Neural cell (in vitro differentiated cells): ENCODE measurements around the gene CARD16. TPM values are rescaled to one million over a fixed set of nuclear protein-coding genes. Genes with fewer than 3 reads are reported as not detected.

Source experiments
- H2AFZ ChIP-seq: fragments of 200-600, 300-800 bp; sonication (generic), shearing (Covaris generic); 2 replicates; pipeline ENCODE4 v1.6.0; 2014; ENCODE audit warnings: low read depth, mild to moderate bottlenecking, antibody characterized with exemption, low read length, moderate library complexity
- H3F3A ChIP-seq: fragments of 200-600 bp; shearing (Covaris generic); 2 replicates; pipeline ENCODE4 v1.6.1; 2016; ENCODE audit warnings: mild to moderate bottlenecking, moderate library complexity, mixed read lengths, antibody characterized with exemption, low read length; ENCODE audit not compliant: insufficient read depth, poor library complexity, severe bottlenecking
- H3K27ac ChIP-seq: fragments of 200-600, 300-800 bp; sonication (generic), shearing (Covaris generic); 2 replicates; pipeline ENCODE4 v1.5.1; 2014; ENCODE audit warnings: mild to moderate bottlenecking, low read length, moderate library complexity
- H3K27me3 ChIP-seq: fragments of 300-800, 200-600 bp; sonication (generic), shearing (Covaris generic); 2 replicates; pipeline ENCODE4 v1.6.0; 2014; ENCODE audit warnings: mild to moderate bottlenecking, low read depth, low read length, moderate library complexity; ENCODE audit not compliant: insufficient read depth
- H3K36me3 ChIP-seq: fragments of 300-800, 200-600 bp; sonication (generic), shearing (Covaris generic); 2 replicates; pipeline ENCODE4 v1.5.1; 2014; ENCODE audit warnings: mild to moderate bottlenecking, antibody characterized with exemption, low read length, moderate library complexity; ENCODE audit not compliant: insufficient read depth
- H3K4me2 ChIP-seq: fragments of 300-800, 200-600 bp; sonication (generic), shearing (Covaris generic); 2 replicates; pipeline ENCODE4 v1.6.0; 2014; ENCODE audit warnings: mild to moderate bottlenecking, low read length
- H3K4me3 ChIP-seq: fragments of 300-800, 200-600 bp; sonication (generic), shearing (Covaris generic); 2 replicates; pipeline ENCODE4 v1.5.1; 2014; ENCODE audit warnings: mild to moderate bottlenecking, low read length, moderate library complexity
- H3K79me2 ChIP-seq: fragments of 200-600 bp; shearing (Covaris generic); replicated peaks from 2 replicates; pipeline ENCODE4 v1.6.0; 2014; ENCODE audit warnings: mild to moderate bottlenecking, low read length, moderate library complexity; ENCODE audit not compliant: insufficient read depth
- H3K9ac ChIP-seq: fragments of 300-800, 200-600 bp; sonication (generic), shearing (Covaris generic); 2 replicates; pipeline ENCODE4 v1.6.1; 2016; ENCODE audit warnings: mild to moderate bottlenecking, low read length, mixed read lengths
- H3K9me2 ChIP-seq: fragments of 200-600 bp; shearing (Covaris generic); 2 replicates; pipeline ENCODE4 v1.6.1; 2016; ENCODE audit warnings: mild to moderate bottlenecking, low read length, mixed read lengths; ENCODE audit not compliant: insufficient read depth
- H3K9me3 ChIP-seq: fragments of 200-600, 300-800 bp; sonication (generic), shearing (Covaris generic); 2 replicates; pipeline ENCODE4 v1.6.1; 2016; ENCODE audit warnings: mild to moderate bottlenecking, mixed run types, low read length, moderate library complexity, mixed read lengths
- H4K20me1 ChIP-seq: fragments of 200-600 bp; shearing (Covaris generic); 2 replicates; pipeline ENCODE4 v1.6.1; 2016; ENCODE audit warnings: mild to moderate bottlenecking, mixed run types; ENCODE audit not compliant: insufficient read depth
- EP300 ChIP-seq: fragments of 450-650 bp; conservative IDR thresholded peaks from 2 replicates; pipeline ENCODE4 v1.6.1; 2014; ENCODE audit warnings: antibody characterized with exemption, mild to moderate bottlenecking, moderate library complexity; ENCODE audit not compliant: poor library complexity, severe bottlenecking
- EZH2 ChIP-seq: fragments of 200-600, 300-800 bp; shearing (Covaris generic), sonication (generic); IDR thresholded peaks from 2 replicates; pipeline ENCODE4 v1.6.1; 2014; ENCODE audit warnings: antibody characterized with exemption, low read length, borderline replicate concordance, mild to moderate bottlenecking; ENCODE audit not compliant: insufficient read depth, poor library complexity, severe bottlenecking
- MXI1 ChIP-seq: fragments of 450-650 bp; conservative IDR thresholded peaks from 2 replicates; pipeline ENCODE4 v1.6.1; 2014; ENCODE audit warnings: antibody characterized with exemption, mild to moderate bottlenecking; ENCODE audit not compliant: poor library complexity, severe bottlenecking
- POLR2AphosphoS5 ChIP-seq: IDR thresholded peaks from 2 replicates; pipeline ENCODE4 v1.6.1; 2012
- RAD21 ChIP-seq: fragments of 450-650 bp; conservative IDR thresholded peaks from 2 replicates; pipeline ENCODE4 v1.6.1; 2014; ENCODE audit warnings: antibody characterized with exemption, mild to moderate bottlenecking, moderate library complexity
- SMC3 ChIP-seq: fragments of 450-650 bp; conservative IDR thresholded peaks from 2 replicates; pipeline ENCODE4 v1.6.1; 2014; ENCODE audit warnings: antibody characterized with exemption, mild to moderate bottlenecking, moderate library complexity; ENCODE audit not compliant: poor library complexity
- TAF1 ChIP-seq: IDR thresholded peaks from 2 replicates; pipeline ENCODE4 v1.6.1; 2012; ENCODE audit warnings: low read depth
- polyA plus RNA-seq: library from polyadenylated mRNA; depleted of rRNA; stranded (reverse); fragments of >200 nt; gene quantifications from 2 replicates; pipeline ENCODE4 v1.2.3, GENCODE V29; 2014
- TF ChIP-seq, protein P1 (sequence below): fragments of 450-650 bp; IDR thresholded peaks from 2 replicates; pipeline ENCODE4 v1.5.1; 2014; ENCODE audit warnings: antibody characterized with exemption, mild to moderate bottlenecking, moderate library complexity; ENCODE audit not compliant: poor library complexity, severe bottlenecking
- TF ChIP-seq, protein P2 (sequence below): IDR thresholded peaks from 2 replicates; pipeline ENCODE4 v1.6.1; 2012; ENCODE audit warnings: borderline replicate concordance

The CARD16 gene
- polyA plus RNA-seq, 1 donor from 2014 or later, result not detected

DNA sequence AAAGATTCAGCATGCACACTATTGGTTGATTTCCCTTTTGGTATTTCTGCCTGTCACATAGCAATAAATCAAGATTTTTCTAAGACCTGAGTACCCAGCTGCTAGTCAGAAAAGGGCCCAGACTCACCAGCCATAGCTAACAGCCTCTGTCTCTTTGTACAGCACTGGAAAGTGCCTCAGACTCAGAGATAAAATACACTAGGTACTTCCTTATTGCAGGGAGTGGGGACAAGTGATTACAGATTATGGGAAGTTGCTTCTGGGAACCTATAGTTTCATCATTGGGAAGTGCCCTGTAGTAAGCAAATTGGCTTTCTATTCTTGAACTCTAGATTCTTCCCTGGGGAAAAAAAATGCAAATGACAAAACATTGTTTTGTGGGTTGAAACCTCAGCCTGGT lies 22.1 kb downstream of the CARD16 start, which contains the start of gene CASP5:
Gene CASP5 (minus strand): TSS at position 166 of the 400 bp plus-strand sequence. CDS start 32 bp downstream, at position 134.
- Histone ChIP-seq H4K20me1 (no peaks in the 10 kb centered on the region), H2AFZ (no peak within 1 kb of the TSS), H3K4me2 (no peak within 1 kb of the TSS), H3K27ac (no peak within 1 kb of the TSS), H3F3A (no peaks in the 10 kb centered on the region), H3K79me2 (no peaks in the 10 kb centered on the region), H3K9me3 (no peaks in the 10 kb centered on the region), H3K9me2 (no peaks in the 10 kb centered on the region), H3K4me3 (no peak within 1 kb of the TSS), H3K36me3 (no peaks in the 10 kb centered on the region), H3K27me3 (no peaks in the 10 kb centered on the region), H3K9ac (no peak within 1 kb of the TSS)
- TF ChIP-seq, protein P1, sequence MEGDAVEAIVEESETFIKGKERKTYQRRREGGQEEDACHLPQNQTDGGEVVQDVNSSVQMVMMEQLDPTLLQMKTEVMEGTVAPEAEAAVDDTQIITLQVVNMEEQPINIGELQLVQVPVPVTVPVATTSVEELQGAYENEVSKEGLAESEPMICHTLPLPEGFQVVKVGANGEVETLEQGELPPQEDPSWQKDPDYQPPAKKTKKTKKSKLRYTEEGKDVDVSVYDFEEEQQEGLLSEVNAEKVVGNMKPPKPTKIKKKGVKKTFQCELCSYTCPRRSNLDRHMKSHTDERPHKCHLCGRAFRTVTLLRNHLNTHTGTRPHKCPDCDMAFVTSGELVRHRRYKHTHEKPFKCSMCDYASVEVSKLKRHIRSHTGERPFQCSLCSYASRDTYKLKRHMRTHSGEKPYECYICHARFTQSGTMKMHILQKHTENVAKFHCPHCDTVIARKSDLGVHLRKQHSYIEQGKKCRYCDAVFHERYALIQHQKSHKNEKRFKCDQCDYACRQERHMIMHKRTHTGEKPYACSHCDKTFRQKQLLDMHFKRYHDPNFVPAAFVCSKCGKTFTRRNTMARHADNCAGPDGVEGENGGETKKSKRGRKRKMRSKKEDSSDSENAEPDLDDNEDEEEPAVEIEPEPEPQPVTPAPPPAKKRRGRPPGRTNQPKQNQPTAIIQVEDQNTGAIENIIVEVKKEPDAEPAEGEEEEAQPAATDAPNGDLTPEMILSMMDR, result no peak
- no peak for TF ChIP-seq EP300

DNA sequence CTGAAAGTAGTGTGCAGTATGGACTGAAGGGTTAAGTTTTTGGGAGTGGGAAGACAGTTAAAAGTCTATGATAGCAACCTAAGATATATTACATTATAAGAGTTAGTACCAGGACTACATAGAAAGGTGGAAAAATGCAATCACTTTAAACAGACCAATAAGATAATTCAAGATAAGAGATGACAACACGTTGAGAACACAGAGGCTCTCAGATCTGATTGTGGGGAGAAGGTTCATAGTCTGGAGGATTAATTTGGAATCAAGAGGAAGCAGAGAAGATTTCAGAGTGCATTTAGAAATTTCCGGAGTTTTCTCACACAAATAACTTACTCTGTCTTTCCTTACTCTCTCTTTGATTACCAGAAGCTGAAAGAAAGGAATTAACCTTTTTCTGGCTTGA lies 22.6 kb downstream of the CARD16 start:
- Histone ChIP-seq H3K9me3 (no peaks in the 10 kb centered on the region), H2AFZ (no peak overlapping the region), H3K9ac (no peak overlapping the region), H3K9me2 (no peaks in the 10 kb centered on the region), H3F3A (no peaks in the 10 kb centered on the region), H3K27me3 (no peaks in the 10 kb centered on the region), H3K79me2 (no peaks in the 10 kb centered on the region), H4K20me1 (no peaks in the 10 kb centered on the region), H3K4me2 (no peak overlapping the region), H3K27ac (no peak overlapping the region), H3K36me3 (no peaks in the 10 kb centered on the region), H3K4me3 (no peak overlapping the region)
- TF ChIP-seq RAD21 (no peak), POLR2AphosphoS5 (no peak), EZH2 (no peak), EP300 (no peak), TAF1 (no peak), SMC3 (no peak), MXI1 (no peak)
- TF ChIP-seq, protein P2, sequence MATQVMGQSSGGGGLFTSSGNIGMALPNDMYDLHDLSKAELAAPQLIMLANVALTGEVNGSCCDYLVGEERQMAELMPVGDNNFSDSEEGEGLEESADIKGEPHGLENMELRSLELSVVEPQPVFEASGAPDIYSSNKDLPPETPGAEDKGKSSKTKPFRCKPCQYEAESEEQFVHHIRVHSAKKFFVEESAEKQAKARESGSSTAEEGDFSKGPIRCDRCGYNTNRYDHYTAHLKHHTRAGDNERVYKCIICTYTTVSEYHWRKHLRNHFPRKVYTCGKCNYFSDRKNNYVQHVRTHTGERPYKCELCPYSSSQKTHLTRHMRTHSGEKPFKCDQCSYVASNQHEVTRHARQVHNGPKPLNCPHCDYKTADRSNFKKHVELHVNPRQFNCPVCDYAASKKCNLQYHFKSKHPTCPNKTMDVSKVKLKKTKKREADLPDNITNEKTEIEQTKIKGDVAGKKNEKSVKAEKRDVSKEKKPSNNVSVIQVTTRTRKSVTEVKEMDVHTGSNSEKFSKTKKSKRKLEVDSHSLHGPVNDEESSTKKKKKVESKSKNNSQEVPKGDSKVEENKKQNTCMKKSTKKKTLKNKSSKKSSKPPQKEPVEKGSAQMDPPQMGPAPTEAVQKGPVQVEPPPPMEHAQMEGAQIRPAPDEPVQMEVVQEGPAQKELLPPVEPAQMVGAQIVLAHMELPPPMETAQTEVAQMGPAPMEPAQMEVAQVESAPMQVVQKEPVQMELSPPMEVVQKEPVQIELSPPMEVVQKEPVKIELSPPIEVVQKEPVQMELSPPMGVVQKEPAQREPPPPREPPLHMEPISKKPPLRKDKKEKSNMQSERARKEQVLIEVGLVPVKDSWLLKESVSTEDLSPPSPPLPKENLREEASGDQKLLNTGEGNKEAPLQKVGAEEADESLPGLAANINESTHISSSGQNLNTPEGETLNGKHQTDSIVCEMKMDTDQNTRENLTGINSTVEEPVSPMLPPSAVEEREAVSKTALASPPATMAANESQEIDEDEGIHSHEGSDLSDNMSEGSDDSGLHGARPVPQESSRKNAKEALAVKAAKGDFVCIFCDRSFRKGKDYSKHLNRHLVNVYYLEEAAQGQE, result no peak
- TF ChIP-seq, protein P1, result no peak
